ENCODE data around the gene TTC39C. TPM values are rescaled to one million over a fixed set of nuclear protein-coding genes. Genes with fewer than 3 reads are reported as not detected.

TTC39C gene
- total RNA-seq, 2 donors from 2014 or later: 8.8 to 9.5 TPM

GRCh38 chr18:24043403-24043802 lies 28.8 kb downstream of the TTC39C start:
- no peak for TF ChIP-seq CTCF (IDR thresholded peaks at IDR 0.05)
- intact Hi-C loops (cut with DNase I): no loop called here

DNA sequence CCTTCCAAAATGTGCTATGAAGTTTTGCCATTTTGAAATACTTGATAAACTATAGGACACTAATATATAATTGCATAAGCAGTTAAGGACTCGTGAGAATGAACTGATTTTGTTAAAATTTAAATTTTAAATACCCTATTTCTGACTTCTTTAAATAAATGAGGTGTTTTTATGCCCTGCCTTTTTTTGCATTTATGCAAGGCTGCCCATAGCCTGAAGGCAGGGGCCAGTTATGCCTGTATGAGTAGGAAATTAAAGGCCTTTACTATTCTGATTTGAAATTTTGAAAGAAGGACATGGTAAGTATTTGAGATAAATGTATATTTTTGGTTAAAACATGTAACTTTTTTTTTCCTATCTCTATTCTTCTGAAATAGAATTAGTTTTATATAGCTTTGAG lies 33.7 kb downstream of the TTC39C start:
- intact Hi-C loops (cut with DNase I): no loop called here
- Histone ChIP-seq H3K36me3 (no peaks in the 10 kb centered on the region), H3K9me3 (no peaks in the 10 kb centered on the region), H3K4me3 (no peak overlapping the region), H3K27me3 (no peaks in the 10 kb centered on the region), H3K4me1 (no peaks in the 10 kb centered on the region), H3K27ac (no peak overlapping the region), H3K9ac (ENCODE audit: low read depth in 2 of 2, low read length in 2 of 2) (no peak overlapping the region)
- TF ChIP-seq CTCF (IDR thresholded peaks at IDR 0.05): no peak
- no peak for DNase-seq

More at GRCh38 chr18:24043403-24043802, 28.8 kb downstream of the TTC39C start:
- Histone ChIP-seq H3K4me1 (no peaks in the 10 kb centered on the region), H3K9me3 (no peaks in the 10 kb centered on the region), H3K4me3 (no peak overlapping the region), H3K27ac (no peak overlapping the region), H3K36me3 (no peaks in the 10 kb centered on the region), H3K27me3 (no peaks in the 10 kb centered on the region), H3K9ac (ENCODE audit: low read depth in 2 of 2, low read length in 2 of 2) (no peak overlapping the region)
- DNase-seq: no peak

DNA sequence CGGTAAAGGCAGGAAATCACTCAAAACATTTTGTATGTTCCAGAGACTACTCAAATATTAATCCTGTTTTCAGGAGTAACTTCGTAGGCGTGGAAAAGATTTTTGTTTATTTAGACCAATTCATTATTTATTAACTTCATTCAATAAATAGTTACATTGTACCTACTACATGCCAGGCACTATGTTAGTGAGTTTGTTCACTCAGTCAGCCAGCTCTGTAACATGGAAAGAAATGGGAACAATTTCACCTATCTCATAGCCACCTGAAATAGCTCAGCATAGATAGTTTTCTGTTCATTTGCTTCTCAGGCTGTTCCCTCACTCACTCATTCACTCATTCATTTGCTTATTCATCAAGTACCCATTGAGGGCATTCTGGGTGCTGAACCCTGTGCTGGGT lies 34.6 kb downstream of the TTC39C start:
- Histone ChIP-seq H3K4me1 (no peaks in the 10 kb centered on the region), H3K27ac (no peak overlapping the region), H3K36me3 (no peaks in the 10 kb centered on the region), H3K9me3 (no peaks in the 10 kb centered on the region), H3K9ac (ENCODE audit: low read depth in 2 of 2, low read length in 2 of 2) (no peak overlapping the region), H3K4me3 (no peak overlapping the region), H3K27me3 (no peaks in the 10 kb centered on the region)
- no peak for DNase-seq
- TF ChIP-seq CTCF (IDR thresholded peaks at IDR 0.05): no peak
- intact Hi-C loops (cut with DNase I): no loop called here

GRCh38 chr18:24051031-24051947 lies 36.7 kb downstream of the TTC39C start:
- DNase-seq: no peak
- Histone ChIP-seq H3K4me3 (no peak overlapping the region), H3K9me3 (no peaks in the 10 kb centered on the region), H3K27me3 (no peaks in the 10 kb centered on the region), H3K36me3 (no peaks in the 10 kb centered on the region), H3K4me1 (no peaks in the 10 kb centered on the region), H3K27ac (no peak overlapping the region), H3K9ac (ENCODE audit: low read depth in 2 of 2, low read length in 2 of 2) (no peak overlapping the region)
- TF ChIP-seq CTCF (IDR thresholded peaks at IDR 0.05): no peak
- intact Hi-C loops (cut with DNase I): no loop called here

DNA sequence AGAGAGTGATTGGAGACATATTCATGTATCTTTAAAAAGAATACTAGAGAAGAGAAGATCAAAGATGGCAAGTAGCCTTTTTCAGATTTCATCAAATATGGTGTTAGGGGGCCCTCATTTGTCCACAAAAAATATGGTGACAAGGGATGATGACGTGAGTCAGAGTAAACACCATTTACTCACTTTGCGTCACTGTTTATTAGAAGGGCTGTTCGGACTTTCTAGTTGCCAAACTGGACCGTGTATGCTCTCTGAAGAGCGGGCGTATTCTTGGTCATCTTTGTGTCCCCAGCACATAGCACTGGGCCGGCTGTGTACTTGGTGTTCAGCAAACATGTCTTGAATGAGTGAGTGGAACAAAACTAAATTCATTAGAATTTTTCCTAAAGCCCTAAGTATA lies 37.5 kb downstream of the TTC39C start:
- no peak overlapping the region for H3K4me3 ChIP-seq
- no peak for DNase-seq
- H3K9me3 ChIP-seq: no peaks in the 10 kb centered on the region
- no peaks in the 10 kb centered on the region for H3K4me1 ChIP-seq
- intact Hi-C loops (cut with DNase I): no loop called here
- no peak overlapping the region for H3K27ac ChIP-seq
- H3K9ac ChIP-seq (ENCODE audit: low read depth in 2 of 2, low read length in 2 of 2): no peak overlapping the region
- H3K27me3 ChIP-seq: no peaks in the 10 kb centered on the region
- H3K36me3 ChIP-seq: no peaks in the 10 kb centered on the region
- TF ChIP-seq CTCF (IDR thresholded peaks at IDR 0.05): no peak

Data from colonic mucosa (tissue), 4 donors.